HCT116 (cell line): ENCODE measurements around the gene TADA2B. TPM values are rescaled to one million over a fixed set of nuclear protein-coding genes. Genes with fewer than 3 reads are reported as not detected.

Experiments
- ATAC-seq: fragments of 200-7000 bp; cut with Tn5 transposase; 2 replicates; pipeline ENCODE4 v1.9.1; 2020; ENCODE audit warnings: mild to moderate bottlenecking, moderate library complexity
- BruUV-seq: library from RNA; stranded (reverse); fragments of 400-500 nt; replicated peaks from 2 replicates; lab custom pipeline; 2021; lab: Mats Ljungman, UMichigan
- CTCF ChIA-PET: fragments of 300-600 bp; sonication (Branson Sonifier 250); formaldehyde crosslinking; loops from one replicate; lab custom pipeline; 2021; ENCODE audit warnings: antibody characterized with exemption; lab: Charles Lee
- POLR2A ChIA-PET: fragments of 300-600, 350-600 bp; sonication (Branson Sonifier 250); formaldehyde crosslinking; loops from one replicate; lab custom pipeline; 2021; ENCODE audit warnings: antibody characterized with exemption; lab: Charles Lee
- RAD21 ChIA-PET, 2 experiments: fragments of 300-600 bp; sonication (Branson Sonifier 250); formaldehyde crosslinking; loops; one replicate each; lab custom pipeline; 2023; ENCODE audit warnings: low total read pairs in 2 of 2; ENCODE audit not compliant: uncharacterized antibody in 2 of 2, unreplicated experiment in 2 of 2, low non-redundant PET in 1 of 2; lab: Charles Lee
- DNase-seq: peaks from one replicate; pipeline ENCODE4 v3.0.0-alpha.2; 2010; ENCODE audit warnings: low read depth, low spot score
- H2AFZ ChIP-seq: fragments of 200-600 bp; shearing (Covaris generic), sonication (generic); 2 replicates; pipeline ENCODE4 v1.6.1; 2017; ENCODE audit warnings: low read depth, mixed run types, mixed read lengths, antibody characterized with exemption, low read length; ENCODE audit not compliant: poor library complexity, severe bottlenecking
- H3K27ac ChIP-seq: 2 replicates; pipeline ENCODE4 v1.5.1; 2012; ENCODE audit warnings: low read depth, low read length
- H3K27me3 ChIP-seq: fragments of 200-600 bp; sonication (generic); 2 replicates; pipeline ENCODE4 v1.6.1; 2016; ENCODE audit warnings: mixed run types, low read length, mixed read lengths; ENCODE audit not compliant: insufficient read depth
- H3K36me3 ChIP-seq, 2 experiments: fragments of 200-500 bp in 1 of 2; fragments of 200-600 bp in 1 of 2; sonication (Bioruptor generic) in 1 of 2; sonication (generic) in 1 of 2; 2 replicates each; pipeline versions ENCODE4 v1.5.1 to v1.6.1; 2014 to 2016; ENCODE audit warnings: low read length in 2 of 2, inconsistent platforms in 1 of 2, mixed read lengths in 1 of 2, mixed run types in 1 of 2; ENCODE audit not compliant: insufficient read depth in 2 of 2, control insufficient read depth in 1 of 2
- H3K4me1 ChIP-seq, 2 experiments: fragments of 200-600 bp in 1 of 2; sonication (generic) in 1 of 2; 2 replicates each; pipeline versions ENCODE4 v1.5.1 to v1.6.1; 2012 to 2017; ENCODE audit warnings: low read length in 2 of 2, inconsistent platforms in 1 of 2, mild to moderate bottlenecking in 1 of 2, mixed read lengths in 1 of 2, mixed run types in 1 of 2, moderate library complexity in 1 of 2; ENCODE audit not compliant: insufficient read depth in 2 of 2, control insufficient read depth in 1 of 2
- H3K4me2 ChIP-seq: fragments of 200-600 bp; sonication (generic); 2 replicates; pipeline ENCODE4 v1.6.1; 2017; ENCODE audit warnings: mixed run types, low read length, mixed read lengths
- H3K4me3 ChIP-seq, 2 experiments: fragments of 200-600 bp in 1 of 2; sonication (generic) in 1 of 2; replicated peaks in 1 of 2; 2 replicates each; pipeline ENCODE4 v1.5.1; 2011 to 2016; ENCODE audit warnings: low read length in 2 of 2, control low read depth in 1 of 2, low read depth in 1 of 2, mild to moderate bottlenecking in 1 of 2, mixed read lengths in 1 of 2, mixed run types in 1 of 2
- H3K79me2 ChIP-seq: fragments of 200-600 bp; sonication (generic); 2 replicates; pipeline ENCODE4 v1.6.1; 2017; ENCODE audit warnings: mild to moderate bottlenecking, mixed run types, low read length, moderate library complexity, mixed read lengths; ENCODE audit not compliant: insufficient read depth
- H3K9ac ChIP-seq: fragments of 200-600 bp; sonication (generic); 2 replicates; pipeline ENCODE4 v1.6.1; 2016; ENCODE audit warnings: low read length, mixed read lengths
- H3K9me2 ChIP-seq: fragments of 200-600 bp; sonication (generic), shearing (Covaris generic); 2 replicates; pipeline ENCODE4 v1.6.1; 2017; ENCODE audit warnings: mixed run types, mild to moderate bottlenecking, moderate library complexity; ENCODE audit not compliant: insufficient read depth
- H3K9me3 ChIP-seq, 2 experiments: fragments of 200-500 bp in 1 of 2; fragments of 200-600 bp in 1 of 2; sonication (Bioruptor generic) in 1 of 2; sonication (generic) in 1 of 2; 2 replicates each; pipeline ENCODE4 v1.6.1; 2014 to 2017; ENCODE audit warnings: low read length in 2 of 2, mixed read lengths in 2 of 2, inconsistent platforms in 1 of 2, low read depth in 1 of 2, mild to moderate bottlenecking in 1 of 2, mixed run types in 1 of 2, moderate library complexity in 1 of 2; ENCODE audit not compliant: control insufficient read depth in 1 of 2, insufficient read depth in 1 of 2
- H4K20me1 ChIP-seq: fragments of 200-600 bp; sonication (generic), shearing (Covaris generic); 2 replicates; pipeline ENCODE4 v1.6.1; 2017; ENCODE audit warnings: mixed run types, mild to moderate bottlenecking, moderate library complexity; ENCODE audit not compliant: insufficient read depth
- ATF3 ChIP-seq: IDR thresholded peaks from 2 replicates; pipeline ENCODE4 v1.6.1; 2012
- CBX3 ChIP-seq: IDR thresholded peaks from 2 replicates; pipeline ENCODE4 v1.6.1; 2012; ENCODE audit warnings: low read depth
- CEBPB ChIP-seq: IDR thresholded peaks from 2 replicates; pipeline ENCODE4 v1.6.1; 2012; ENCODE audit warnings: low read depth
- EGR1 ChIP-seq: IDR thresholded peaks from 2 replicates; pipeline ENCODE4 v1.6.1; 2012; ENCODE audit warnings: low read depth
- ELF1 ChIP-seq: IDR thresholded peaks from 2 replicates; pipeline ENCODE4 v1.6.1; 2012; ENCODE audit warnings: low read depth, borderline replicate concordance
- JUND ChIP-seq: IDR thresholded peaks from 2 replicates; pipeline ENCODE4 v1.6.1; 2012
- POLR2AphosphoS5 ChIP-seq: IDR thresholded peaks from 2 replicates; pipeline ENCODE4 v1.6.1; 2011; ENCODE audit warnings: mild to moderate bottlenecking, low read depth, low read length, moderate library complexity
- RAD21 ChIP-seq: IDR thresholded peaks from 2 replicates; pipeline ENCODE4 v1.6.1; 2012; ENCODE audit warnings: low read depth, mild to moderate bottlenecking
- REST ChIP-seq: IDR thresholded peaks from 2 replicates; pipeline ENCODE4 v1.6.1; 2012; ENCODE audit warnings: low read depth
- SIN3A ChIP-seq: IDR thresholded peaks from 2 replicates; pipeline ENCODE4 v1.6.1; 2012; ENCODE audit warnings: low read depth
- SRF ChIP-seq: IDR thresholded peaks from 2 replicates; pipeline ENCODE4 v1.6.1; 2012; ENCODE audit warnings: low read depth
- ZBTB33 ChIP-seq: IDR thresholded peaks from 2 replicates; pipeline ENCODE4 v1.6.1; 2011; ENCODE audit warnings: mild to moderate bottlenecking, low read length, moderate library complexity; ENCODE audit not compliant: insufficient replicate concordance; ENCODE audit errors: extremely low read depth
- ZNF274 ChIP-seq: fragments of 200-500 bp; sonication (Bioruptor generic); IDR thresholded peaks from 2 replicates; pipeline ENCODE4 v1.6.1; 2014; ENCODE audit warnings: mild to moderate bottlenecking, low read depth, low read length, inconsistent platforms
- intact Hi-C: fragments of 100-400 bp; cut with micrococcal nuclease; formaldehyde crosslinking; loops from 2 replicates; pipeline ENCODE4 v1.10.0; 2022
- total RNA-seq: library from RNA; stranded (reverse); gene quantifications from one replicate; pipeline ENCODE4 v1.2.1, GENCODE V29; 2021; ENCODE audit not compliant: unreplicated experiment

TADA2B gene
- total RNA-seq, 1 experiment from 2014 or later = 13.4 TPM

- peaks cover 4 to 40% of the 10 kb centered on the region in 2 experiments for H3K4me1 ChIP-seq
- no peak for DNase-seq
- ChIA-PET RAD21 (no interaction called here), CTCF (no interaction called here), POLR2A (no interaction called here)
- no TSS peak for BruUV-seq
- H3K36me3 ChIP-seq = peaks cover 5 to 20% of the 10 kb centered on the region in 2 experiments; a peak in 3 of 4 replicates
- H3K9me2 ChIP-seq = no peaks in the 10 kb centered on the region
- H3K4me2 ChIP-seq = no peak overlapping the region
- no peak for ATAC-seq
- no peak overlapping the region for H2AFZ ChIP-seq
- no peak overlapping the region for H3K9ac ChIP-seq
- no peaks in the 10 kb centered on the region for H4K20me1 ChIP-seq
- no peak for TF ChIP-seq EGR1
- no peak for TF ChIP-seq JUND
- TF ChIP-seq ATF3 = no peak
- no peak for TF ChIP-seq ZBTB33
- no peak for TF ChIP-seq POLR2AphosphoS5
- no peak for TF ChIP-seq ZNF274
- TF ChIP-seq REST = no peak
- no peak for TF ChIP-seq ELF1
- TF ChIP-seq CEBPB = no peak
- TF ChIP-seq SIN3A = no peak
- TF ChIP-seq SRF = no peak
- TF ChIP-seq RAD21 = no peak
- no peak for TF ChIP-seq CBX3
- intact Hi-C loops = no loop called here
- H3K27me3 ChIP-seq = no peaks in the 10 kb centered on the region
- no peaks in the 10 kb centered on the region for H3K79me2 ChIP-seq
- no peak overlapping the region for H3K4me3 ChIP-seq
- H3K27ac ChIP-seq = no peak overlapping the region
- H3K9me3 ChIP-seq = no peaks in the 10 kb centered on the region
Measured at GRCh38 chr4:7031558-7032449, 11.4 kb upstream of the TADA2B start.
